SK-N-MC (cell line): Measurements from ENCODE around the gene RASSF8.

Source experiments
- EZH2 ChIP-seq: fragments of 200-600 bp; sonication (generic); IDR thresholded peaks from one replicate; pipeline ENCODE4 v1.6.1; 2017; ENCODE audit warnings: antibody characterized with exemption
- FOXP2 ChIP-seq: optimal IDR thresholded peaks from 2 replicates; pipeline ENCODE3; 2011; ENCODE audit warnings: mild to moderate bottlenecking, moderate library complexity; ENCODE audit not compliant: insufficient read depth; ENCODE audit errors: extremely low read length, control extremely low read depth
- POLR2AphosphoS5 ChIP-seq: IDR thresholded peaks from 2 replicates; pipeline ENCODE4 v1.6.1; 2012; ENCODE audit warnings: mild to moderate bottlenecking, low read depth, low read length, borderline replicate concordance

- no peak for TF ChIP-seq EZH2
- TF ChIP-seq POLR2AphosphoS5 = no peak
- TF ChIP-seq FOXP2 = no peak
Observed at GRCh38 chr12:26097046-26097878, 138.8 kb downstream of the RASSF8 start.
